ENCODE results near the gene PDLIM5.

Gene PDLIM5

GRCh38 chr4:94515365-94515764 lies 63.6 kb downstream of the PDLIM5 start:
- no peak for TF ChIP-seq CTCF (IDR thresholded peaks at IDR 0.05; ENCODE audit: low read depth, low read length)
- Histone ChIP-seq H3K4me1 (peaks cover 16% of the 10 kb centered on the region), H3K27me3 (no peaks in the 10 kb centered on the region; the same call in 1 of the 2 replicates), H3K9me3 (no peaks in the 10 kb centered on the region; the same call in 1 of the 2 replicates), H3K4me3 (ENCODE audit: low read depth, low read length) (no peak overlapping the region), H3K36me3 (no peaks in the 10 kb centered on the region; the same call in 1 of the 2 replicates)
- no peak for DNase-seq

GRCh38 chr4:94516067-94516466 lies 64.3 kb downstream of the PDLIM5 start:
- Histone ChIP-seq H3K9me3 (no peaks in the 10 kb centered on the region; the same call in 1 of the 2 replicates), H3K36me3 (no peaks in the 10 kb centered on the region; the same call in 1 of the 2 replicates), H3K4me1 (peaks cover 18% of the 10 kb centered on the region), H3K4me3 (ENCODE audit: low read depth, low read length) (no peak overlapping the region), H3K27me3 (no peaks in the 10 kb centered on the region; the same call in 1 of the 2 replicates)
- TF ChIP-seq CTCF (IDR thresholded peaks at IDR 0.05; ENCODE audit: low read depth, low read length): no peak
- no peak for DNase-seq

GRCh38 chr4:94516999-94517398 lies 65.3 kb downstream of the PDLIM5 start:
- Histone ChIP-seq H3K4me3 (ENCODE audit: low read depth, low read length) (no peak overlapping the region), H3K4me1 (peaks cover 18% of the 10 kb centered on the region), H3K36me3 (no peaks in the 10 kb centered on the region), H3K27me3 (no peaks in the 10 kb centered on the region), H3K9me3 (no peaks in the 10 kb centered on the region; the same call in 1 of the 2 replicates)
- no peak for TF ChIP-seq CTCF (IDR thresholded peaks at IDR 0.05; ENCODE audit: low read depth, low read length)
- DNase-seq: no peak

- TF ChIP-seq CTCF (IDR thresholded peaks at IDR 0.05; ENCODE audit: low read depth, low read length): no peak
- Histone ChIP-seq H3K4me3 (ENCODE audit: low read depth, low read length) (no peak overlapping the region), H3K4me1 (peaks cover 18% of the 10 kb centered on the region), H3K36me3 (no peaks in the 10 kb centered on the region), H3K27me3 (no peaks in the 10 kb centered on the region), H3K9me3 (no peaks in the 10 kb centered on the region; the same call in 1 of the 2 replicates)
- no peak for DNase-seq
Measured at GRCh38 chr4:94517492-94517891, 65.8 kb downstream of the PDLIM5 start.

GRCh38 chr4:94519019-94519418 lies 67.3 kb downstream of the PDLIM5 start:
- Histone ChIP-seq H3K36me3 (peaks cover 4% of the 10 kb centered on the region; the same call in 1 of the 2 replicates), H3K27me3 (no peaks in the 10 kb centered on the region), H3K4me3 (ENCODE audit: low read depth, low read length) (no peak overlapping the region), H3K4me1 (peaks cover 18% of the 10 kb centered on the region), H3K9me3 (no peaks in the 10 kb centered on the region; the same call in 1 of the 2 replicates)
- no peak for DNase-seq
- TF ChIP-seq CTCF (IDR thresholded peaks at IDR 0.05; ENCODE audit: low read depth, low read length): no peak

GRCh38 chr4:94519925-94520789 lies 68.4 kb downstream of the PDLIM5 start:
- no peak for TF ChIP-seq CTCF (IDR thresholded peaks at IDR 0.05; ENCODE audit: low read depth, low read length)
- peaks cover 18% of the 10 kb centered on the region for H3K4me1 ChIP-seq
- no peak overlapping the region for H3K4me3 ChIP-seq (ENCODE audit: low read depth, low read length)
- peaks cover 4% of the 10 kb centered on the region; the same call in 1 of the 2 replicates for H3K36me3 ChIP-seq
- no peaks in the 10 kb centered on the region for H3K27me3 ChIP-seq
- no peaks in the 10 kb centered on the region; the same call in 1 of the 2 replicates for H3K9me3 ChIP-seq
- no peak for DNase-seq

Data from BE2C (cell line).